ENCODE results near the gene ARHGEF40.
A peak's percentile ranks its signal among the peaks of the same experiment; 100 is the strongest.

ARHGEF40 gene

DNA sequence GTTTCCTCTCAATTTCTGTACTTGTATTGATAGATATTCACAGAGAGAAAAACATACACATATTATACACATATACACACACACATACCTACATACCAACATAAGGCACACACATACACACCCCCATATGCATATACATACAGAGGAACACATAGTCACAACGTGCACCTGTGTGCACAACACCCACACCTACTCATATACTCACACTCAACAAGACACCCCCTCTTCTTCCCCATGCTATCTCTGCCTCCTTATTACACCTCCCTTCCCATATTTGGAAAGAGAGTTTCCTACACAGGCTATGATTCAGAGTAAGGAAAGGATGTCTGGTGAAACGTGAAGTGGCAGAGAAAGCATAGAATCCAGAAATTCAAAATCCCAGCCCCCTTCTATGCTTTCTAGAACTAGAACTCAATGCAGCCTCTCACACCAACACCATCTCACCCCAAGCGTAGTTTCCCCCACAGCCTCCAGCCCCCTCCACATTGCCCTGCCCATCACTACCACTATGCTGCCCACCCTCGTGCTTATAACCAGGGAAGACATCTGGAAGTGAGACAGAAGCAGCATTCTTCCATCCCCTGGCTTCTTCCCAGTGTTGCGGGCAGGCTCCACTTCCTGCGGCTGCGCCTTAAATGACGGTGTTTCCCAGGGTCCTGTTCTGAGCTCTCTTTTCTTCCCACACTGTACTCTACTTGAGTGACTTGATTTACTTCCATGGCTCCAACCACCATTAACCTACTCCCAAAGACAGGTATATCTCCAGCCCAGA, 10.1 kb upstream of the ARHGEF40 start:
- no peak for DNase-seq (ENCODE audit: low read depth in 2 of 2)

DNA sequence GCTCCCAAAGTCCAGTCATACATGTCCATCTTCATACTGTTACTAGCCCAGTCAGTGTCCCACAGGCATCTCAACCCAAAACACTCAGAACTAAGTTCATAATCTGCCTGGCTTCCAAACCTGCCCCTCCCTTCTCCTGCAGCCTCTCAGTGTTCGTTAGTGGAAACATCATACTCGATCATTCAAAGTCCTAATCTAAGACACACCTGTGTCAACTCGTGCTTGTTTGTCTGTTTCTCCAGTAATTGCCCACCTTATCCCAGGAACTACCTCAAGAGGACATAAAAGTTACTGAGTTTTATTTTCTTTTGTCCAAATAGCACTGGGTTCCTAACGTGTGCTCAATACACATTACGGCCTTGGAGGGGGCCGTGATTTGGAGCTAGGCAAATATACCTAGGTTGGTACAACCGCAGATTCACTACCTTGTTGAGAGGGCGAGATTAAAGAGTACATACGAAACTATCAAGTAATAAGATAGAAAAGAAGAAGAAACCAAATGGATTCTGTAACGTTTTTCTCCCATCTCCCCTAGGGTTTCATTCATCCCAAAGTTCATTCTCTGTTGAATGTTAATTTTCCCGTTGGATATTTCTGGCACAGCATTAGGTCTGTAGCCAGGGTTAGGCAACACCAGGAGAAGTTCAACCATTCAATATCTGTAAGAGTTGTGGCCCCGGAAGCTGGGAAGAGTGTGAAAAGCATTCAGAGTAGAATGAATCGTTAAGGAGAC, 9.3 kb upstream of the ARHGEF40 start:
- DNase-seq (ENCODE audit: low read depth in 2 of 2): no peak

GRCh38 chr14:21061347-21061668, 8.8 kb upstream of the ARHGEF40 start:
- no peak for DNase-seq (ENCODE audit: low read depth in 2 of 2)

- DNase-seq (ENCODE audit: low read depth in 2 of 2): no peak
Measured at GRCh38 chr14:21063479-21063878, 6.6 kb upstream of the ARHGEF40 start.

GRCh38 chr14:21066882-21067502, 3.1 kb upstream of the ARHGEF40 start:
- no peak for DNase-seq (ENCODE audit: low read depth in 2 of 2)

- peak in 1 of 2 donors; percentile 23 for DNase-seq (ENCODE audit: low read depth in 2 of 2)
Measured at GRCh38 chr14:21068521-21069387, 1.4 kb upstream of the ARHGEF40 start.

DNA sequence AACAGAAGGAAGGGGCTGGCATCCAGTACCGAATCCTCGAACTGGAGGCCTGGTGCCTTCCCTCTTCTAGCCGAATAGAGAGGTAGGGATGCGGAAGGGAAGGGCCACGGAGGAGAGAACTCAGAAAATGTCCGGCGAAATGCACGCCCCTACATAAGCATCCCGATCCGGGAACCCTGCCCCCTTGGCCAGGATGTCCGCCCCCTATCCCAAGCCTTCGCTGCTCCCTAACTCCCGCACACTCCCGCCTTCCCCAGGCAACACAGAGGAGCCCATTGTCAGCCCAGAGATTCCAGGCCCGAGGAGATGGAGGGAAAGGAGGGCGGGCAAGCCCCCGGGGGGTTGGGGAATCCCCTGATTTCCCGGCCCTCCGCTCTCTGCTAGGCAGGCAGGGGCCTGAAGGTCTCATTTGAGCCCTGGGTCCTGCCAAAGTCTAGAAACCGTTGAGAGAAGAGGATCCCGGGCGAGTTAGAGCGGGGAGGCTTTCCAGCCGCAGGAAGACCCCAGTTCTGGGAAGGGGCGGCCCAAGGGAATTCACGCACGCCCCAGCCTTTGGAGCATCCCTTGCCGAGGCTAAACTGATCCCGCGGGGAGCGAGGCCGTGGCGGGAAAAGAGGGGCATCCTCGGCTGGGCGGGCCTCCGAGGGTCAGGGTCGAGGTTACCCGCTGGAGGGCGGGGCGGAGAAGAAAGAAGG, 569 bp upstream of the ARHGEF40 start:
- no peak for DNase-seq (ENCODE audit: low read depth in 2 of 2)

GRCh38 chr14:21070610-21071224, 613 bp downstream of the ARHGEF40 start:
- DNase-seq (ENCODE audit: low read depth in 2 of 2): no peak

GRCh38 chr14:21071225-21072030, 1.3 kb downstream of the ARHGEF40 start:
- DNase-seq (ENCODE audit: low read depth in 2 of 2): no peak

DNA sequence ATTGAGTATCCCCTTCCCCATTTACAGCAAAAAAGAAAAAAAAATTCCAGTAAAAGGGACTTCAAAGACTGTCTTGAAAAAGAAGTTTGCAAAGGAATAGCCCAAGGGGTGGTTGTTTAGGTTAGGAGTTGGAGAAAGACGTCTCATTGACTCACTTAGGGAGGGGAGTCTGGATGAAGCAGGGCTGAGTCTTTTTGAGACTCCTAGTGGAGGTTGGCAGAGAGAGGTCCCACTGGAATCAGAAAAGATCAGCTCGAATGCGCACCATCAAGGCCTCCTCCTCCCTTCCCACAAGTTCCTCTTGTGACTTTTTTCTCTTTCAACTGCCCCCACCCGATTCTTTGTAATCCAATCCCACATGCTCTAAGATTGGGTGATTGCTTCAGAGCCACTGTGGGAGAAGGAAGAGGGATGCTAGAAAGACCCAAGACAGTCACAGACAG, 1.9 kb downstream of the ARHGEF40 start:
- no peak for DNase-seq (ENCODE audit: low read depth in 2 of 2)

DNA sequence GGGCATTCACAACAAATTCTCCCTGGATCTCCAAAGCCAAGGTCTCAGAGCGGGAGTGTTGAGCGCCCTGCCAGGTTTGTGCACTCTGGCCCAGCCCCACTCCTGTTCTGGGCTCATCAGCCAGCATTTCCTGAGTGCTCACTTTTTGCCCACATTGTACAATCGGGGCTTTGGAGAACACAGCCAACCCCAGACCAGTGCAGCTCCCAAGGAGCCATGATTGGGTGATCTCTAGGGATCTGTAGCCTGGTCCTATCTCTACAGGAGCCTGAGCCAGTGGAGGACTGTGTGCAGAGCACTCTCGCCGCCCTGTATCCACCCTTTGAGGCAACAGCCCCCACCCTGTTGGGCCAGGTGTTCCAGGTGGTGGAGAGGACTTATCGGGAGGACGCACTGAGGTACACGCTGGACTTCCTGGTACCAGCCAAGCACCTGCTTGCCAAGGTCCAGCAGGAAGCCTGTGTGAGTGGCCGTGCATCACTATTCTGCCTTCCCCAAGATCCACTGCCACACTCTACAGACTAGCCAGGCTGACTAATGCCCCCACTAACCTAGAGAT, 2.8 kb downstream of the ARHGEF40 start:
- no peak for DNase-seq (ENCODE audit: low read depth in 2 of 2)

DNA sequence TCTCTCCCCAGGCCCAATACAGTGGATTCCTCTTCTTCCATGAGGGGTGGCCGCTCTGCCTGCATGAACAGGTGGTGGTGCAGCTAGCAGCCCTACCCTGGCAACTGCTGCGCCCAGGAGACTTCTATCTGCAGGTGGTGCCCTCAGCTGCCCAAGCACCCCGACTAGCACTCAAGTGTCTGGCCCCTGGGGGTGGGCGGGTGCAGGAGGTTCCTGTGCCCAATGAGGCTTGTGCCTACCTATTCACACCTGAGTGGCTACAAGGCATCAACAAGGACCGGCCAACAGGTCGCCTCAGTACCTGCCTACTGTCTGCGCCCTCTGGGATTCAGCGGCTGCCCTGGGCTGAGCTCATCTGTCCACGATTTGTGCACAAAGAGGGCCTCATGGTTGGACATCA, 3.8 kb downstream of the ARHGEF40 start:
- DNase-seq (ENCODE audit: low read depth in 2 of 2): no peak

DNA sequence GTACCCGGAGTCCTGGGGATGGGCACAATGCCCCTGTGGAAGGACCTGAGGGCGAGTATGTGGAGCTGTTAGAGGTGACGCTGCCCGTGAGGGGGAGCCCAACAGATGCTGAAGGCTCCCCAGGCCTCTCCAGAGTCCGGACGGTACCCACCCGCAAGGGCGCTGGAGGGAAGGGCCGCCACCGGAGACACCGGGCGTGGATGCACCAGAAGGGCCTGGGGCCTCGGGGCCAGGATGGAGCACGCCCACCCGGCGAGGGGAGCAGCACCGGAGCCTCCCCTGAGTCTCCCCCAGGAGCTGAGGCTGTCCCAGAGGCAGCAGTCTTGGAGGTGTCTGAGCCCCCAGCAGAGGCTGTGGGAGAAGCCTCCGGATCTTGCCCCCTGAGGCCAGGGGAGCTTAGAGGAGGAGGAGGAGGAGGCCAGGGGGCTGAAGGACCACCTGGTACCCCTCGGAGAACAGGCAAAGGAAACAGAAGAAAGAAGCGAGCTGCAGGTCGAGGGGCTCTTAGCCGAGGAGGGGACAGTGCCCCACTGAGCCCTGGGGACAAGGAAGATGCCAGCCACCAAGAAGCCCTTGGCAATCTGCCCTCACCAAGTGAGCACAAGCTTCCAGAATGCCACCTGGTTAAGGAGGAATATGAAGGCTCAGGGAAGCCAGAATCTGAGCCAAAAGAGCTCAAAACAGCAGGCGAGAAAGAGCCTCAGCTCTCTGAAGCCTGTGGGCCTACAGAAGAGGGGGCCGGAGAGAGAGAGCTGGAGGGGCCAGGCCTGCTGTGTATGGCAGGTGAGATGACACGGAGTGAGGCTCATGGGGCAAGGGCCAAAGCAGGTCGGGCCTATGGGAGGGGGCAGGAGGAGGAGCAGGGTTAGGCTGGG, 4.5 kb downstream of the ARHGEF40 start:
- DNase-seq (ENCODE audit: low read depth in 2 of 2): no peak

GRCh38 chr14:21075719-21076437, 5.8 kb downstream of the ARHGEF40 start:
- no peak for DNase-seq (ENCODE audit: low read depth in 2 of 2)

DNA sequence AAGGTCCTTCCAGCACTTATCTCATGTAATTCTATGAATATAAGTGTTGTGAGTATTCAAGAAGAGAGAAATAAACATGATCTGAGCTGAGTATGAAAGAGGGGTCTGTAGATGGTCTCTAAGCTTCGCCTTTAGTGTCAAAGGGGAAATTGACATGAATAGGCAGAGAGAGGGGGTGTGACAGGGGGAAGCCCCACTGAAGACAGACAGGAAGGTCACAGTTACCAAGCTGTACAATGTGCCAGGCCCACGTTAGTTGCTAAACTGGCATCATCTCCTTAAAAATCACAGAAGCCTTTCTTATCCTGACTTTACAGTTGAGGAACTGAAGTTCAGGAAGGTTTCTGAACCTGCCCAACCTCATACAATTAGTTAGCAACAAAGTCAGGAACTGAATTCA, 7.6 kb downstream of the ARHGEF40 start:
- no peak for DNase-seq (ENCODE audit: low read depth in 2 of 2)

GRCh38 chr14:21078287-21078686, 8.2 kb downstream of the ARHGEF40 start:
- DNase-seq (ENCODE audit: low read depth in 2 of 2): no peak

GRCh38 chr14:21078726-21079125, 8.6 kb downstream of the ARHGEF40 start:
- DNase-seq (ENCODE audit: low read depth in 2 of 2): no peak

GRCh38 chr14:21081521-21082142, 11.5 kb downstream of the ARHGEF40 start:
- DNase-seq (ENCODE audit: low read depth in 2 of 2): no peak

Data from stimulated activated CD8-positive, alpha-beta memory T cell treated with anti-CD3 and anti-CD28 coated beads, Interleukin-2, amount 100 ng/mL, for 1 hour (primary cell).